NCI-H1417 treated with DMSO at 0.1 percent for 48 hours (cell line): ENCODE results near the gene IGF1R.
A peak's percentile ranks its signal among the peaks of the same experiment; 100 is the strongest.

Experiments
- DNase-seq: peaks from one replicate; lab custom pipeline; 2025; lab: John Stamatoyannopoulos, UW

The IGF1R gene

DNA sequence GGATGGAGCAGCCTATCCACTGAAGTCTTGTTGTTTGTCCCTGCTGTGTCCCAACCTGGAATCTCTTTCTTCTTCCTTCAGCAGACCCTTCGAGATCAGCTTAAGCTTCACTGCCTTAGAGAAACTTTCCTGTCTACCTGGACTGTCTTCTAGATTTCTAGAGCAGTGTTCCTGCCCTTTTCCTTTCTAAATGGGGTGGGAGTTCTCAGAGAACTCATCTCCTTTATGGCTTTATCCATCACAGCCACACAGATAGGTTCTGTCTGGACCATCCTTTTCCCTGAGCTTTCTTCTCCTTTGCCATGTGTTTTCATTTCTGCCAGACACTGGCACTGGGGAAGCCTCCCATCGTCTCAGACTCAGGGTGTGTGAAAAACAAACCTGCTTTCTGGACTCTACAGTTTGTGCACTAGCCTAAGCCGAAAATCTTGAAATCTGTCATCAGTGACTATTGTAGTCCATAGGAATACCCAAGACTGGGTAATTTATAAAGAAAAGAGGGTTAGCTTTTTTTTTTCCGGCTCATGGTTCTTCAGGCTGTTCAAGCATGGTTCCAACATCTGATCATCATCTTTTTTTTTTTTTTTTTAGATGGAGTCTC lies 181.8 kb downstream of the IGF1R start:
- no peak for DNase-seq

GRCh38 chr15:98834976-98835375 lies 186.6 kb downstream of the IGF1R start:
- DNase-seq, result no peak

- no peak for DNase-seq
These were observed 187.5 kb downstream of the IGF1R start for GRCh38 chr15:98835876-98836275.

DNA sequence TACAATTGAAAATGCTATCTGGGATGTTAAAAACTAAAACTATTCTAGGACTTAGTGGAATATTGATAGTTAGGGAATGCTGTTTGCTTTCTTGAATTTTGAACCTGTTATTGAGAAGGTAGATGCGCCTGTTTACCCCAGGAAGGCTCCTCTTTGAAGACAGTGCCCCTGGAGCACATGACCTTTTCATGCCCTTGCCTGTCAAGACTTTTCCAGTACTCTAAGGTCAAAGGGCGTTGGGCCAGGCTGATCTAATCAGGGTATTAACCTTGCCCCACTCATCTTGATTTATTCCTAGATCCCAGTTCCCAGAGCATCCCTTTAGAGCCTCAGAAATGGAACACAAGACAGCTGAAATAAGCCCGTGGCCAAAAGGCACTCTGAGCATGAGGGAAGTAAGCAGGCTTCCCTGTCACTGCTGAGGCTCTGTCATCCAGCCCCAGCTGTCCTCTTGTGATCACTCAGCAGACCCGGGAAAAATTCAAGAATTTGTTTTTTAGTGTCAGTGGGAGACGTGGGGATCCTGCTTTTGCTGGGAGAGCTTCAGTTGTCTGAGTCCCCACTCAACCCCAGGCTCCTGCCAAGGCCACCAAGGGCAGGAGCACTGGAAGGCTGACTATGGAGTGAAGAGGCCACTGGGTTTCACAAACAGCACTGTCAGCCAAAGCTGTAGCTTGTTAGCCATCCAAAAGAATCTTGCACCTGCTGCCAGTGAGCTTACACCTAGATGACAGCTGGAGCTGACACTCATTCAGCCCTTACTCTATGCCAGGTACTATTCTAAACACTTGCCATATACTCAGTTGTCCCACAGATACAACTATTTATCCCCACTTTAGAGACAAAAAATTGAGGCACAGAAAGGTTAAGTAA lies 190.3 kb downstream of the IGF1R start:
- no peak for DNase-seq

- DNase-seq, result no peak
These were observed 191.7 kb downstream of the IGF1R start for GRCh38 chr15:98840053-98840452.

GRCh38 chr15:98841419-98841970 lies 193.2 kb downstream of the IGF1R start:
- DNase-seq, result no peak

DNA sequence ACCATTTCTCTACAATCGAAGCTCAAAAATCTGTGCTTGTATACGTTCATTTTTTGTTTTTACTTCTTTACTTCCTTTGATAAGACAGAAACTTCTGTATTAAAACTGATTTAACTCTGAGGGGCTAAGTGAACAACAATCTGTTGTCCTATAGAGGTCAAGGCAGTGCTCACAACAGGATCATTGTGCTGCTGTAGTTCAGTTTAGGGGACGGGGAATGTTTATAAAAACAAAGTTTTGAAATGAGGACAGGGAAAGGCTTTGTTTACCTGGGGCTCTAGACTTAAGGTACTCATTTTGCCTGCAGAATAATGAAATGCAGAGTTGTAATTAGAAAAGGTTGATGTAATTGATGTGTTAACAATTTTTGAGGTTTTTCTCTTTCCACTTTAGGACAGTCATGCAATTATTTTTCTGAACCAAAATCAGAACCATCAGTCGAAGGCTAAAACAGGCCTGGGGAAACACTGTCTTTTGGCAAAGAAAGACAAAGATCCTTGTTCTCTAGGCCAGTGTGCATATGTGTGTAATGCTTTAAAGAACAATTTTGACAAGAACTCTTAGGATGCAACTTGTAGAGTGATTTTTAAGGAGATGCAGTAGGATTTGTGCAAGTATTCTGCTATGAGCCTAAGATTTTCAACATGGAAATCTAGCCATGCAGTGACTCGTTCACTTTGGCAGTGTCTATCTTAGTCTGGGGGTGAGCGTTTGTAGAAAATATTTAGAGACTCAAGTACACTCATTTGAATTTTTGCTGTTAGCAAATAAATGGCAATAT lies 194.0 kb downstream of the IGF1R start:
- no peak for DNase-seq

DNA sequence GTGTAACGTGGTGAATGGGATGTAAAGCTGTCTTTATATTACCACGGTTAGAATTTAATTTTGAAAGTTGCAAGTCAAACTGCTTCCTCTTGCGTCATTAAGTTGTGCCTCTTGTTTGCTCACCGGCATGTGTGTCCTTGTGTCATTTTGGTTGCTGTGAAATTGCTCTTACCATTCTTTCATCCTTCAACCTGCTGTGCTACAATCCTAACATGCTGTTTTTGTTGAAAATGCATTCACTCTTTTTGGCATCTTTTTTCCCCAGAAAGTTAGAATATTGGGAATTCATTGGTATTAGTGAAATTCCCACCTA lies 194.6 kb downstream of the IGF1R start:
- no peak for DNase-seq

GRCh38 chr15:98843844-98844243 lies 195.5 kb downstream of the IGF1R start:
- no peak for DNase-seq

- no peak for DNase-seq
These were observed 195.9 kb downstream of the IGF1R start for GRCh38 chr15:98844261-98844660.

GRCh38 chr15:98845138-98845884 lies 197.0 kb downstream of the IGF1R start:
- no peak for DNase-seq

DNA sequence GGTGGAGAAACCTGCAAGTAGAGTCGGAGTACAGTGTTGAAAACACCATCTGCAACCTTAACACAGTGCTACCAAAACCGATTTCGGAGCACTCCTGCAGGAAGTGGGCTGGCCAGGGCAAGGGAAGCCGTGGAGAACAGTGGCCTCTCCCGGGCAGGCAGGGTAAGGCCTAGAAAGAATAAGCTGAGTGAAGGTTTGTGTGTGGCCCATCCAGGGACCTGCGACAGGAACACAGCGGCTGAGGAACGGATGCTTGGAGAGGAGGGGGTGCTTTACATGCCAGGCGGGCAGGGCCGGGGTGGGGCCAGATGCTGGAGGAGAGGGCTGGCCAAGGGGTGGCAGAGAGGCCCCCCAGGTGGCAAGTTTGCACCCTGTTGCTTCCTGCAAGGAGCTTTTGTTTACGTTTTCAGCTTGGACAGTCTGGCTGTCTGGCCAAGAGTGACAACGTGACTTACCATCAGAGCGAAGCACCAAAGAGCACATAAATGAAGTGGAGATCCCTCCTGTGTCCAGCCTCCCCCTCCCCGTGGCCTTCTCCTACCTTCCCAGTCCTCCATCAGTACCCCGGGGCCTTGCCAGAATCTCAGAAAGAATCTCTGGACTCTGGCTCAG lies 202.7 kb downstream of the IGF1R start:
- peak; percentile 71 for DNase-seq

GRCh38 chr15:98853161-98853560 lies 204.8 kb downstream of the IGF1R start:
- DNase-seq, result peak; percentile 82

DNA sequence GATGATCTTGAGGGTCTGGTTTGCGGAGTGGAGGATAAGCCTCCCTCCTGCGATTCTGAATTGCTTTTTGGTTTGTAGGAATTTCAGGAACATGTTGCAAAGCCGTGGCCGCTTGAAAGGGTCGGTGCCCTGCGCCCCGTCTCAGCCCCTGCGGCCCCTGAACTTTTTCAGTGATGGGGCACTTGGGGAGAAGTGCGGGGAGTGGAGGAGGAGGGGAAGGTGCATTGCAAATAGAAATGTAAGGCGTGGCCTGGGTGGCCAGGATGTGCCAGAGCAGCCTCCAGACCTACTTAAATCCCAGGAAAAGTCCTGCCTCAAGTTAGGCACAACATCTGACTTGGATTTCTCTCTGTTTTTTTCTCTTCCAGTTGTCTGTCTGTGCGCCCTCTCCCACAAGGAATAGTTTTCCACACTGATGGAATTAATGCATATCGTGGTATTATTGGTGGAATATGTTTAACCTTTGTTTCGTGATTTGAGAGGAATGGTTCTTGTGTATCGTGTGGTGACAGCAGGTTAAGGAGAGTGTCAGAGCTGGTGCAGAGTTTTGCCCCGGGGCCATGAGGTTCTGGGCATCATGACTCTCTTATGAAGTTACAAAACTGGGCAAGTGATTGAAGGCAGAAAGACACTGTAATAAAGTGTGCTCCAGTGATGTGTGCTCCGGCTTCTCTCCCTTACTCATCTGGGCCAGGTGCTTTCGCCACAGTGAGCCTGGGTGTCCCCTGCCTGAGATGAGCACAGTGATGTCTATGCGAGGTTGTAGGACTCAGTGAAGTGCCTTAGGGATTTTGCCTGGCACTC lies 205.5 kb downstream of the IGF1R start:
- DNase-seq, result no peak

- DNase-seq, result no peak
These were observed 206.2 kb downstream of the IGF1R start for GRCh38 chr15:98854496-98854895.

DNA sequence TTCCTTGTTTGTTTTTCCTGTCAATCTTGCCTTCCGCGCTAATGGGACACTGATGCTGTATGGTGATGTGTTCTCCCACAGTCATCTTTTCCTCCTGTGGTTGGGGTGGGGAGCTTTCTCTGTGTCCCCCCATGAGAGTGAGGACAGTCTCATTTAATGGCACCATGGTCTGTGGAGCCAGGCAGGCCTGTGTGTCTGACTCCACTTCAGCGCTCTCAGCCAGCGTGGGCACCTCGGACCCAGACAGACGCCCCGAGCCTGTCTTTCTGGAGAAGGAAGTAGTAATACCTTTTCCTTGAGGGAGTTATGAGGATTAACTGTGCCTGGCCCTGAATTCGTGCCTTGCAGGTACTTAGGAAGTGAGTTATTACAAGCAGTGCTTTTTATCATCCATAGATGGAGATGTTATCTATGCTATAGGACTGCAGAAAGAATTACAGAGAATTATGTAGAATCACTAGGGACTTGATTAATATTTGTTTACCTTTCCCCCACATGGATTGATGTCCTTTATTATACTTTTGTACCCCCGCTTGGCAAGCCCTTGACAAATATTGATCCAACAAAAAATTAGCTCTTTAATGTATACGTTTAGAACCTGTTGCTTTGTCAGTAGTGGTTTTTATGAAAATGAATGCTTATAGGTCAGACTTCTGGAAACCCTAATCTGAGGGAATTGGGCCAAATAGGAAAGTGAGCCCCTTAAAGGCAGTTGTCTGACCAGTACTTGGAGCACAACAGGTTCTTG lies 206.9 kb downstream of the IGF1R start:
- peak; percentile 75 for DNase-seq

- no peak for DNase-seq
These were observed 207.6 kb downstream of the IGF1R start for GRCh38 chr15:98855815-98856531.

GRCh38 chr15:98856532-98856907 lies 208.2 kb downstream of the IGF1R start:
- DNase-seq, result no peak

GRCh38 chr15:98858610-98859023 lies 210.3 kb downstream of the IGF1R start:
- no peak for DNase-seq
